IMR-90 (cell line): ENCODE data around the gene AFMID. TPM values are rescaled to one million over a fixed set of nuclear protein-coding genes. Genes with fewer than 3 reads are reported as not detected.

Experiments
- ATAC-seq: fragments of 200-7000 bp; cut with Tn5 transposase; 2 replicates; pipeline ENCODE4 v1.9.1; 2020; ENCODE audit warnings: low read depth, mild to moderate bottlenecking, moderate library complexity
- BruUV-seq: library from RNA; stranded (reverse); fragments of 400-500 nt; replicated peaks from 2 replicates; lab custom pipeline; 2021; lab: Mats Ljungman, UMichigan
- CTCF ChIA-PET: fragments of 300-600 bp; formaldehyde crosslinking; extraction: SDS; loops from one replicate; lab custom pipeline; 2021; ENCODE audit warnings: antibody characterized with exemption; lab: Yijun Ruan, JAX
- POLR2A ChIA-PET: fragments of 300-600 bp; sonication (Branson Sonifier 250); formaldehyde crosslinking; loops from one replicate; lab custom pipeline; 2022; ENCODE audit warnings: antibody characterized with exemption; ENCODE audit not compliant: unreplicated experiment; lab: Charles Lee
- DNase-seq: peaks from one replicate; pipeline ENCODE4 v3.0.0; 2013
- H2AFZ ChIP-seq: replicated peaks from 2 replicates; pipeline ENCODE3; 2013; ENCODE audit warnings: low read length, mild to moderate bottlenecking; ENCODE audit not compliant: poor library complexity
- H2AK5ac ChIP-seq: 2 replicates; pipeline ENCODE4 v1.6.1; 2013; ENCODE audit warnings: low read depth, low read length, inconsistent platforms
- H2AK9ac ChIP-seq: replicated peaks from 2 replicates; pipeline ENCODE3; 2013; ENCODE audit warnings: mild to moderate bottlenecking, low read depth, low read length, moderate library complexity; ENCODE audit not compliant: poor library complexity
- H2BK120ac ChIP-seq: 2 replicates; pipeline ENCODE4 v1.6.1; 2013; ENCODE audit warnings: low read depth, low read length, inconsistent platforms
- H2BK15ac ChIP-seq: 3 replicates; pipeline ENCODE4 v1.6.1; 2013; ENCODE audit warnings: low read depth, low read length, inconsistent platforms
- H2BK20ac ChIP-seq: 2 replicates; pipeline ENCODE4 v1.6.1; 2013; ENCODE audit warnings: low read depth, mild to moderate bottlenecking, inconsistent platforms, low read length, moderate library complexity
- H2BK5ac ChIP-seq: 2 replicates; pipeline ENCODE4 v1.6.1; 2013; ENCODE audit warnings: mild to moderate bottlenecking, low read depth, low read length, inconsistent platforms; ENCODE audit not compliant: poor library complexity, severe bottlenecking
- H3K14ac ChIP-seq: replicated peaks from 2 replicates; pipeline ENCODE4 v1.6.1; 2013; ENCODE audit warnings: low read depth, low read length, inconsistent platforms
- H3K18ac ChIP-seq: 2 replicates; pipeline ENCODE4 v1.6.1; 2013; ENCODE audit warnings: low read depth, low read length, control low read depth
- H3K23ac ChIP-seq: 2 replicates; pipeline ENCODE4 v1.6.1; 2013; ENCODE audit warnings: low read depth, low read length, inconsistent platforms
- H3K27ac ChIP-seq: 2 replicates; pipeline ENCODE4 v1.5.1; 2013; ENCODE audit warnings: mild to moderate bottlenecking, control low read depth, low read length; ENCODE audit not compliant: insufficient read depth
- H3K27me3 ChIP-seq: 2 replicates; pipeline ENCODE4 v1.6.1; 2013; ENCODE audit warnings: low read length; ENCODE audit not compliant: control insufficient read depth, insufficient read depth
- H3K36me3 ChIP-seq: 2 replicates; pipeline ENCODE4 v1.6.1; 2013; ENCODE audit warnings: low read length, mixed read lengths; ENCODE audit not compliant: control insufficient read depth, insufficient read depth
- H3K4ac ChIP-seq: 2 replicates; pipeline ENCODE4 v1.6.1; 2013; ENCODE audit warnings: low read depth, low read length, inconsistent platforms
- H3K4me1 ChIP-seq: 2 replicates; pipeline ENCODE4 v1.6.1; 2013; ENCODE audit warnings: low read length, mixed read lengths; ENCODE audit not compliant: control insufficient read depth, insufficient read depth
- H3K4me2 ChIP-seq: 2 replicates; pipeline ENCODE4 v1.6.1; 2013; ENCODE audit warnings: low read depth, mild to moderate bottlenecking, control low read depth, low read length, moderate library complexity
- H3K4me3 ChIP-seq: 2 replicates; pipeline ENCODE4 v1.5.1; 2013; ENCODE audit warnings: low read depth, mild to moderate bottlenecking, control low read depth, low read length, moderate library complexity; ENCODE audit not compliant: insufficient read depth
- H3K56ac ChIP-seq: 2 replicates; pipeline ENCODE4 v1.6.1; 2013; ENCODE audit warnings: low read length, inconsistent platforms; ENCODE audit not compliant: insufficient read depth; ENCODE audit errors: extremely low read depth
- H3K79me1 ChIP-seq, 2 experiments: 2 replicates each; pipeline ENCODE4 v1.6.1; 2013; ENCODE audit warnings: low read length in 2 of 2, inconsistent platforms in 1 of 2, low read depth in 1 of 2
- H3K9ac ChIP-seq: 2 replicates; pipeline ENCODE4 v1.6.1; 2013; ENCODE audit warnings: low read depth, low read length, control low read depth
- H3K9me1 ChIP-seq: 2 replicates; pipeline ENCODE4 v1.6.1; 2013; ENCODE audit warnings: low read length, inconsistent platforms; ENCODE audit not compliant: insufficient read depth
- H3K9me3 ChIP-seq: 2 replicates; pipeline ENCODE4 v1.6.1; 2013; ENCODE audit warnings: low read length; ENCODE audit not compliant: control insufficient read depth, insufficient read depth
- H4K20me1 ChIP-seq: 2 replicates; pipeline ENCODE4 v1.6.1; 2013; ENCODE audit warnings: low read length, inconsistent platforms; ENCODE audit not compliant: insufficient read depth
- H4K5ac ChIP-seq: 2 replicates; pipeline ENCODE4 v1.6.1; 2013; ENCODE audit warnings: mild to moderate bottlenecking, low read depth, low read length, control low read depth
- H4K8ac ChIP-seq, 2 experiments: 2 replicates each; pipeline ENCODE4 v1.6.1; 2013; ENCODE audit warnings: low read depth in 2 of 2, low read length in 2 of 2, control low read depth in 1 of 2, inconsistent platforms in 1 of 2
- H4K91ac ChIP-seq: 2 replicates; pipeline ENCODE4 v1.6.1; 2013; ENCODE audit warnings: low read depth, low read length, inconsistent platforms; ENCODE audit not compliant: insufficient read depth
- BHLHE40 ChIP-seq: fragments of 150-350 bp; IDR thresholded peaks from 2 replicates; pipeline ENCODE4 v1.6.1; 2016; ENCODE audit warnings: mild to moderate bottlenecking, low read depth, low read length
- CEBPB ChIP-seq: IDR thresholded peaks from 2 replicates; pipeline ENCODE4 v1.6.1; 2012; ENCODE audit warnings: low read depth, low read length, improper control_type of control experiment
- CHD1 ChIP-seq: IDR thresholded peaks from 2 replicates; pipeline ENCODE4 v1.6.1; 2012; ENCODE audit warnings: low read depth, low read length, improper control_type of control experiment
- CTCF ChIP-seq: conservative IDR thresholded peaks from 2 replicates; pipeline ENCODE4 v1.5.1; 2012; ENCODE audit warnings: mild to moderate bottlenecking, low read depth, low read length, improper control_type of control experiment
- FOS ChIP-seq: fragments of 150-350 bp; IDR thresholded peaks from 2 replicates; pipeline ENCODE4 v1.6.1; 2016; ENCODE audit warnings: low read depth, low read length
- MAFK ChIP-seq: IDR thresholded peaks from 2 replicates; pipeline ENCODE4 v1.6.1; 2012; ENCODE audit warnings: low read depth, low read length, improper control_type of control experiment
- MAZ ChIP-seq: IDR thresholded peaks from 2 replicates; pipeline ENCODE4 v1.6.1; 2012; ENCODE audit warnings: low read depth, mild to moderate bottlenecking, low read length, improper control_type of control experiment, moderate library complexity, borderline replicate concordance
- MXI1 ChIP-seq: IDR thresholded peaks from 2 replicates; pipeline ENCODE4 v1.6.1; 2012; ENCODE audit warnings: low read depth, mild to moderate bottlenecking, low read length, moderate library complexity, borderline replicate concordance
- NFE2L2 ChIP-seq: fragments of 150-350 bp; IDR thresholded peaks from 2 replicates; pipeline ENCODE4 v1.6.1; 2016; ENCODE audit warnings: low read depth, mild to moderate bottlenecking, low read length
- RAD21 ChIP-seq: IDR thresholded peaks from 2 replicates; pipeline ENCODE4 v1.6.1; 2012; ENCODE audit warnings: low read length, improper control_type of control experiment
- RCOR1 ChIP-seq: IDR thresholded peaks from 2 replicates; pipeline ENCODE4 v1.6.1; 2012; ENCODE audit warnings: mild to moderate bottlenecking, low read length, improper control_type of control experiment; ENCODE audit not compliant: insufficient replicate concordance
- RFX5 ChIP-seq: IDR thresholded peaks from 2 replicates; pipeline ENCODE4 v1.8.0; 2012; ENCODE audit warnings: low read depth, mild to moderate bottlenecking, low read length, moderate library complexity
- SMC3 ChIP-seq: fragments of 150-350 bp; IDR thresholded peaks from 2 replicates; pipeline ENCODE4 v1.6.1; 2016; ENCODE audit warnings: low read depth, mild to moderate bottlenecking, antibody characterized with exemption, low read length, moderate library complexity
- USF2 ChIP-seq: fragments of 150-350 bp; IDR thresholded peaks from 2 replicates; pipeline ENCODE4 v1.6.1; 2017; ENCODE audit warnings: mild to moderate bottlenecking, antibody characterized with exemption, low read length, low read depth
- WGBS, 2 experiments: methylation state at CpG; one replicate each; pipeline versions ENCODE4 v1.1.5 to v1.1.7; 2013; ENCODE audit warnings: missing lambda C conversion rate in 2 of 2; ENCODE audit not compliant: insufficient read length in 1 of 2; ENCODE audit errors: extremely low coverage in 2 of 2; 5-methylcytosine and 5-hydroxymethylcytosine counted together
- dilution Hi-C: fragments of 300-500 bp; cut with HindIII; formaldehyde crosslinking; loops from one replicate; pipeline ENCODE4 v1.14.3; 2018; ENCODE audit warnings: low sequenced_read_pairs; ENCODE audit not compliant: unreplicated experiment
- in situ Hi-C: fragments of 300-500 bp; cut with MboI; formaldehyde crosslinking; loops from 3 replicates; pipeline ENCODE4 v1.14.3; 2019; ENCODE audit warnings: low sequenced_read_pairs, inconsistent platforms, mixed read lengths
- intact Hi-C: fragments of 100-400 bp; cut with micrococcal nuclease; formaldehyde crosslinking; loops from 2 replicates; pipeline ENCODE4 v1.10.0; 2022
- polyA plus RNA-seq, 3 experiments: library from polyadenylated mRNA; depleted of rRNA; stranded (reverse); fragments of >200 nt; gene quantifications; 2 replicates each; pipeline ENCODE4 v1.2.3, GENCODE V29; 2012; ENCODE audit warnings: low replicate concordance in 1 of 3
- total RNA-seq: library from RNA; depleted of rRNA; stranded (reverse); fragments of >200 nt; gene quantifications from 2 replicates; pipeline ENCODE4 v1.2.3, GENCODE V29; 2012
- TF ChIP-seq, protein P1 (sequence below): fragments of 150-350 bp; IDR thresholded peaks from 2 replicates; pipeline ENCODE4 v1.6.1; 2016; ENCODE audit warnings: low read depth, mild to moderate bottlenecking, low read length, moderate library complexity, borderline replicate concordance

Gene AFMID
- total and polyA plus RNA-seq, 2 of the 4 experiments (the other 2 are of a cell fraction): 41.0 to 65.1 TPM

GRCh38 chr17:78214706-78215061 is 27.5 kb downstream of the AFMID start:
- H2BK15ac ChIP-seq: no peak overlapping the region
- H4K5ac ChIP-seq: no peak overlapping the region; the same call in 1 of the 2 replicates
- 0 out of 2 replicates have a peak, but pooled peaks cover 2% of the 10 kb centered on the region for H3K9me1 ChIP-seq
- H3K27ac ChIP-seq: peak overlapping the region; percentile 60; the same call in 1 of the 2 replicates
- DNase-seq (no peak), ATAC-seq (no peak)
- H3K9me3 ChIP-seq: no peaks in the 10 kb centered on the region
- no peaks in the 10 kb centered on the region for H4K20me1 ChIP-seq
- peak overlapping the region; percentile 31 to 46; a peak in 3 of 4 replicates for H4K8ac ChIP-seq
- TF ChIP-seq MAFK (no peak), RAD21 (no peak), CHD1 (no peak), BHLHE40 (no peak), NFE2L2 (no peak), RFX5 (no peak), RCOR1 (no peak), USF2 (no peak), MAZ (no peak), FOS (no peak), CEBPB (no peak), MXI1 (no peak), CTCF (no peak), SMC3 (no peak)
- TF ChIP-seq, protein P1, sequence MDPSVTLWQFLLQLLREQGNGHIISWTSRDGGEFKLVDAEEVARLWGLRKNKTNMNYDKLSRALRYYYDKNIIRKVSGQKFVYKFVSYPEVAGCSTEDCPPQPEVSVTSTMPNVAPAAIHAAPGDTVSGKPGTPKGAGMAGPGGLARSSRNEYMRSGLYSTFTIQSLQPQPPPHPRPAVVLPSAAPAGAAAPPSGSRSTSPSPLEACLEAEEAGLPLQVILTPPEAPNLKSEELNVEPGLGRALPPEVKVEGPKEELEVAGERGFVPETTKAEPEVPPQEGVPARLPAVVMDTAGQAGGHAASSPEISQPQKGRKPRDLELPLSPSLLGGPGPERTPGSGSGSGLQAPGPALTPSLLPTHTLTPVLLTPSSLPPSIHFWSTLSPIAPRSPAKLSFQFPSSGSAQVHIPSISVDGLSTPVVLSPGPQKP: no peak
- peak overlapping the region; percentile 90 for H4K91ac ChIP-seq
- H2AFZ ChIP-seq: peak overlapping the region; percentile 94
- intact Hi-C loops (no loop called here), in situ Hi-C loops (no loop called here), dilution Hi-C loops (no loop called here)
- peak overlapping the region; percentile 89 for H3K4me3 ChIP-seq
- BruUV-seq: no TSS peak
- H3K36me3 ChIP-seq: no peaks in the 10 kb centered on the region; the same call in 1 of the 2 replicates
- peak overlapping the region; percentile 73; the same call in 1 of the 2 replicates for H3K9ac ChIP-seq
- peaks cover 6 to 23% of the 10 kb centered on the region in 2 experiments for H3K79me1 ChIP-seq
- H3K56ac ChIP-seq: peak overlapping the region; percentile 48
- no CpG with 5 or more reads among the region's 5 CpGs for WGBS, 2 experiments
- POLR2A ChIA-PET: no interaction called here
- peak overlapping the region; percentile 4; the same call in 1 of the 2 replicates for H3K23ac ChIP-seq
- no peaks in the 10 kb centered on the region; the same call in 1 of the 2 replicates for H3K27me3 ChIP-seq
- CTCF ChIA-PET: interaction anchor here (0.7 kb wide), 1 partner anchor 8 kb away, joined by 3 read pairs; no protein-coding TSS in a partner anchor
- peak overlapping the region; percentile 96 for H3K4me2 ChIP-seq
- peak overlapping the region; percentile 5 for H2AK5ac ChIP-seq
- peak overlapping the region; percentile 44 for H3K4ac ChIP-seq
- no peak overlapping the region for H3K18ac ChIP-seq
- H2BK120ac ChIP-seq: no peak overlapping the region
- H2AK9ac ChIP-seq: peak overlapping the region; percentile 83
- no peak overlapping the region for H2BK20ac ChIP-seq
- H3K4me1 ChIP-seq: 0 out of 2 replicates have a peak, but pooled peaks cover 1% of the 10 kb centered on the region
- H2BK5ac ChIP-seq: peak overlapping the region; percentile 69
- H3K14ac ChIP-seq: peak overlapping the region; percentile 10
